ENCODE data around the gene SDR42E1.

DNA sequence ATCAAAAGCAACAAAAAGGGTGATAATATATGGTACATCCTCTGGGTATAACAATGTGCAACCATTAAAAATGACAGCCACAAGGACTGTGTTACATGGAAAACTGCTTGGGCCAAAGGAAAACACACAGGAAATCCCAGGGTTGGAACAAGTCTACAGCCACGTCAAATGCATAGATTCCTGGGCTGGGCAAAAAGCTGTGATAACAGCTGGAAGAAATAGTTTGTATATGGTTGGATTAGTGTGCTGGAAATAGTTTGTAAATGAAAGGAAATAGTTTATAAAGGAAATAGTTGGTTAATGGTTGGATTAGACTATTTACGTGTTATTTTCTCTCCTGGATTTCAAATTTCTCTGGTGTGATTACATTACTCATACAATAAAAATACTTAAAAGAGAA lies 26.4 kb upstream of the SDR42E1 start:
- TF ChIP-seq, protein P1, sequence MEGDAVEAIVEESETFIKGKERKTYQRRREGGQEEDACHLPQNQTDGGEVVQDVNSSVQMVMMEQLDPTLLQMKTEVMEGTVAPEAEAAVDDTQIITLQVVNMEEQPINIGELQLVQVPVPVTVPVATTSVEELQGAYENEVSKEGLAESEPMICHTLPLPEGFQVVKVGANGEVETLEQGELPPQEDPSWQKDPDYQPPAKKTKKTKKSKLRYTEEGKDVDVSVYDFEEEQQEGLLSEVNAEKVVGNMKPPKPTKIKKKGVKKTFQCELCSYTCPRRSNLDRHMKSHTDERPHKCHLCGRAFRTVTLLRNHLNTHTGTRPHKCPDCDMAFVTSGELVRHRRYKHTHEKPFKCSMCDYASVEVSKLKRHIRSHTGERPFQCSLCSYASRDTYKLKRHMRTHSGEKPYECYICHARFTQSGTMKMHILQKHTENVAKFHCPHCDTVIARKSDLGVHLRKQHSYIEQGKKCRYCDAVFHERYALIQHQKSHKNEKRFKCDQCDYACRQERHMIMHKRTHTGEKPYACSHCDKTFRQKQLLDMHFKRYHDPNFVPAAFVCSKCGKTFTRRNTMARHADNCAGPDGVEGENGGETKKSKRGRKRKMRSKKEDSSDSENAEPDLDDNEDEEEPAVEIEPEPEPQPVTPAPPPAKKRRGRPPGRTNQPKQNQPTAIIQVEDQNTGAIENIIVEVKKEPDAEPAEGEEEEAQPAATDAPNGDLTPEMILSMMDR (IDR thresholded peaks at IDR 0.05 in 2 of 3, conservative IDR thresholded peaks at IDR 0.05 in 1 of 3; ENCODE audit: borderline replicate concordance in 1 of 3, insufficient read depth in 1 of 3, low read depth in 2 of 3, low read length in 2 of 3), result no peak
- TF ChIP-seq POLR2A (IDR thresholded peaks at IDR 0.05; ENCODE audit: borderline replicate concordance, extremely low read depth, insufficient read depth, insufficient read length) (no peak), SIN3A (IDR thresholded peaks at IDR 0.05; ENCODE audit: low read depth) (no peak), ZNF274 (IDR thresholded peaks at IDR 0.05; ENCODE audit: low read depth, low read length) (no peak), RAD21 (IDR thresholded peaks at IDR 0.05; ENCODE audit: low read depth) (no peak)
